HG03442 (cell line): Measurements from ENCODE around the gene PSMA7.
"Not testable (repeated sequence)": the region's sequence is repeated elsewhere in the genome, so short reads cannot be mapped to it uniquely, and the experiment has no call there.

Experiments used
- ATAC-seq: cut with Tn5 transposase; IDR thresholded peaks from one replicate; pipeline ENCODE4 v1.9.1; 2021; ENCODE audit warnings: mild to moderate bottlenecking, moderate library complexity; ENCODE audit not compliant: unreplicated experiment

PSMA7 gene

GRCh38 chr20:62120990-62121775, 22.0 kb downstream of the PSMA7 start:
- ATAC-seq: peak; percentile 2

GRCh38 chr20:62120365-62120762, 22.8 kb downstream of the PSMA7 start:
- no peak for ATAC-seq

- no peak for ATAC-seq
Observed at GRCh38 chr20:62119591-62120364, 23.4 kb downstream of the PSMA7 start.

GRCh38 chr20:62119115-62119514, 24.1 kb downstream of the PSMA7 start:
- no peak for ATAC-seq

GRCh38 chr20:62118113-62119043, 24.8 kb downstream of the PSMA7 start:
- no peak for ATAC-seq

- no peak for ATAC-seq
Observed at GRCh38 chr20:62117658-62118057, 25.5 kb downstream of the PSMA7 start.

- no peak for ATAC-seq
Observed at GRCh38 chr20:62117362-62117646, 25.9 kb downstream of the PSMA7 start.

- ATAC-seq: no peak
Observed at GRCh38 chr20:62116558-62117361, 26.4 kb downstream of the PSMA7 start.

GRCh38 chr20:62115800-62116407, 27.3 kb downstream of the PSMA7 start:
- not testable (repeated sequence) for ATAC-seq

GRCh38 chr20:62114894-62115293, 28.3 kb downstream of the PSMA7 start:
- ATAC-seq: no peak

- ATAC-seq: no peak
Observed at GRCh38 chr20:62112368-62112767, 30.8 kb downstream of the PSMA7 start.

- no peak for ATAC-seq
Observed at GRCh38 chr20:62111148-62111547, 32.0 kb downstream of the PSMA7 start.

- ATAC-seq: no peak
Observed at GRCh38 chr20:62105592-62105991, 37.6 kb downstream of the PSMA7 start.

GRCh38 chr20:62104791-62105345, 38.3 kb downstream of the PSMA7 start:
- ATAC-seq: no peak

GRCh38 chr20:62104234-62104789, 38.9 kb downstream of the PSMA7 start:
- no peak for ATAC-seq

- no peak for ATAC-seq
Observed at GRCh38 chr20:62103508-62104233, 39.5 kb downstream of the PSMA7 start.

- no peak for ATAC-seq
Observed at GRCh38 chr20:62101078-62101477, 42.1 kb downstream of the PSMA7 start.

GRCh38 chr20:62097881-62098407, 45.2 kb downstream of the PSMA7 start:
- no peak for ATAC-seq
